CD4-positive, alpha-beta T cell (primary cell): ENCODE results near the gene RPTOR. TPM values are rescaled to one million over a fixed set of nuclear protein-coding genes. Genes with fewer than 3 reads are reported as not detected.

Source experiments
- ATAC-seq: fragments of 200-7000 bp; cut with Tn5 transposase; one replicate; pipeline ENCODE4 v1.10.0; 2022; ENCODE audit warnings: mild to moderate bottlenecking; ENCODE audit not compliant: poor library complexity
- CTCF ChIA-PET: fragments of 350-600 bp; sonication (Branson Sonifier 250); formaldehyde crosslinking; loops from one replicate; lab custom pipeline; 2021; ENCODE audit warnings: antibody characterized with exemption, inconsistent platforms; lab: Charles Lee
- POLR2A ChIA-PET: fragments of 350-600 bp; sonication (Branson Sonifier 250); formaldehyde crosslinking; loops from one replicate; lab custom pipeline; 2021; ENCODE audit warnings: antibody characterized with exemption, inconsistent platforms; lab: Charles Lee
- DNase-seq, 14 experiments: peaks; one replicate each; pipeline ENCODE4 v3.0.0-alpha.2; 2013 to 2020; ENCODE audit warnings: mixed read lengths in 2 of 14
- H3K27ac ChIP-seq, 2 donors: one replicate each; pipeline versions ENCODE4 v1.5.1 to v1.7.0; 2013; ENCODE audit warnings: low read length in 2 of 2, low read depth in 1 of 2, mild to moderate bottlenecking in 1 of 2
- H3K27me3 ChIP-seq, 2 experiments: 1 replicate in 1 of 2; 2 replicates in 1 of 2; pipeline versions ENCODE4 v1.6.1 to v1.7.0; 2013; ENCODE audit warnings: low read length in 2 of 2, control low read depth in 1 of 2, mild to moderate bottlenecking in 1 of 2, moderate library complexity in 1 of 2; ENCODE audit not compliant: insufficient read depth in 2 of 2, control insufficient read depth in 1 of 2
- H3K36me3 ChIP-seq: one replicate; pipeline ENCODE4 v1.6.1; 2013; ENCODE audit warnings: low read length, control low read depth; ENCODE audit not compliant: insufficient read depth
- H3K4me1 ChIP-seq: one replicate; pipeline ENCODE4 v1.6.1; 2013; ENCODE audit warnings: low read length, control low read depth; ENCODE audit not compliant: insufficient read depth
- H3K4me3 ChIP-seq: one replicate; pipeline ENCODE4 v1.5.1; 2013; ENCODE audit warnings: mild to moderate bottlenecking, low read length, moderate library complexity
- H3K9me3 ChIP-seq, 2 experiments: 1 replicate in 1 of 2; 2 replicates in 1 of 2; pipeline versions ENCODE4 v1.6.1 to v1.7.0; 2013; ENCODE audit warnings: low read length in 2 of 2, mild to moderate bottlenecking in 2 of 2, control low read depth in 1 of 2, moderate library complexity in 1 of 2; ENCODE audit not compliant: control insufficient read depth in 1 of 2, insufficient read depth in 1 of 2
- H3K27ac Mint-ChIP-seq: one replicate; pipeline ENCODE4 v1.8.0; 2020; ENCODE audit warnings: mixed read lengths
- H3K27me3 Mint-ChIP-seq: one replicate; pipeline ENCODE4 v1.8.0; 2021; ENCODE audit warnings: mixed read lengths
- H3K36me3 Mint-ChIP-seq: one replicate; pipeline ENCODE4 v1.8.0; 2021; ENCODE audit warnings: low read depth, mixed read lengths
- H3K4me1 Mint-ChIP-seq: one replicate; pipeline ENCODE4 v1.8.0; 2021; ENCODE audit warnings: low read depth, mixed read lengths
- H3K4me3 Mint-ChIP-seq: one replicate; pipeline ENCODE4 v1.8.0; 2020; ENCODE audit warnings: mild to moderate bottlenecking, mixed read lengths
- H3K9me3 Mint-ChIP-seq: one replicate; pipeline ENCODE4 v1.8.0; 2020; ENCODE audit warnings: mixed read lengths
- CTCF ChIP-seq: fragments of 200-600 bp; IDR thresholded peaks from one replicate; pipeline ENCODE4 v1.8.0; 2022; ENCODE audit warnings: antibody characterized with exemption, mild to moderate bottlenecking
- intact Hi-C, 2 experiments: fragments of 100-400 bp; cut with DNase I in 1 of 2; cut with micrococcal nuclease in 1 of 2; formaldehyde crosslinking; loops; one replicate each; pipeline versions ENCODE4 v1.15.1 to v1.9.0; 2023 to 2025; cut with DNase I, micrococcal nuclease
- total RNA-seq, 174 experiments: library from RNA in 2 of 174; stranded (reverse) in 2 of 174; gene quantifications; one replicate each; pipeline ENCODE4 v1.2.3 and lab custom pipeline; 2021 to 2026

RPTOR gene
- total RNA-seq, 2 experiments from 2014 or later = 45.0 to 47.1 TPM

- peaks cover 17% of the 10 kb centered on the region for H3K36me3 Mint-ChIP-seq
- no peak overlapping the region for H3K4me3 Mint-ChIP-seq
- no peak for ATAC-seq
- H3K4me3 ChIP-seq = no peak overlapping the region
- no peak overlapping the region for H3K27ac ChIP-seq
- no peaks in the 10 kb centered on the region for H3K27me3 Mint-ChIP-seq
- DNase-seq = no peak
- ChIA-PET POLR2A (no interaction called here), CTCF (no interaction called here)
- peaks cover 23% of the 10 kb centered on the region for H3K4me1 ChIP-seq
- H3K27me3 ChIP-seq = no peaks in the 10 kb centered on the region
- intact Hi-C loops = no loop called here
- no peak for TF ChIP-seq CTCF
- peaks cover 0 to 11% of the 10 kb centered on the region in 2 experiments for H3K9me3 ChIP-seq
- peaks cover 6% of the 10 kb centered on the region for H3K4me1 Mint-ChIP-seq
- no peak overlapping the region for H3K27ac Mint-ChIP-seq
- H3K9me3 Mint-ChIP-seq = no peaks in the 10 kb centered on the region
- peaks cover 12% of the 10 kb centered on the region for H3K36me3 ChIP-seq
These were observed 424.0 kb downstream of the RPTOR start for GRCh38 chr17:80968602-80969029.

- peaks cover 23% of the 10 kb centered on the region for H3K4me1 ChIP-seq
- H3K36me3 ChIP-seq = peaks cover 9% of the 10 kb centered on the region
- ATAC-seq (no peak), DNase-seq (no peak)
- no peaks in the 10 kb centered on the region for H3K27me3 Mint-ChIP-seq
- H3K9me3 Mint-ChIP-seq = no peaks in the 10 kb centered on the region
- TF ChIP-seq CTCF = no peak
- CTCF ChIA-PET = interaction anchor here (1.7 kb wide), 1 partner anchor 542 kb away, joined by 5 read pairs; no protein-coding TSS in a partner anchor
- POLR2A ChIA-PET = interaction anchor here (0.6 to 1.5 kb wide), 2 partner anchors 494 to 542 kb away, joined by 3 to 11 read pairs; no protein-coding TSS in a partner anchor
- no peak overlapping the region for H3K27ac ChIP-seq
- intact Hi-C loops = no loop called here
- H3K36me3 Mint-ChIP-seq = peaks cover 15% of the 10 kb centered on the region
- H3K4me1 Mint-ChIP-seq = peaks cover 6% of the 10 kb centered on the region
- no peak overlapping the region for H3K4me3 ChIP-seq
- H3K9me3 ChIP-seq = peaks cover 0 to 11% of the 10 kb centered on the region in 2 experiments
- H3K4me3 Mint-ChIP-seq = no peak overlapping the region
- no peaks in the 10 kb centered on the region for H3K27me3 ChIP-seq
- no peak overlapping the region for H3K27ac Mint-ChIP-seq
These were observed 424.5 kb downstream of the RPTOR start for GRCh38 chr17:80969030-80969673.

GRCh38 chr17:80969674-80970043 lies 425.0 kb downstream of the RPTOR start:
- H3K27me3 ChIP-seq = no peaks in the 10 kb centered on the region
- H3K36me3 ChIP-seq = peaks cover 4% of the 10 kb centered on the region
- no peaks in the 10 kb centered on the region for H3K27me3 Mint-ChIP-seq
- ChIA-PET CTCF (interaction anchor here (1.7 kb wide), 1 partner anchor 543 kb away, joined by 5 read pairs; no protein-coding TSS in a partner anchor), POLR2A (interaction anchor here (0.6 to 1.5 kb wide), 3 partner anchors 494 to 542 kb away, joined by 3 to 11 read pairs (median 4); no protein-coding TSS in a partner anchor)
- H3K9me3 Mint-ChIP-seq = no peaks in the 10 kb centered on the region
- H3K27ac Mint-ChIP-seq = no peak overlapping the region
- H3K27ac ChIP-seq = no peak overlapping the region
- H3K9me3 ChIP-seq = peaks cover 0 to 10% of the 10 kb centered on the region in 2 experiments
- ATAC-seq (no peak), DNase-seq (no peak)
- H3K4me1 ChIP-seq = peaks cover 23% of the 10 kb centered on the region
- TF ChIP-seq CTCF = no peak
- intact Hi-C loops = loop anchor here (1.0 to 5.0 kb wide), 3 partner anchors 102 to 542 kb away; partner anchors contain the start of gene NPTX1 (in 1 of the 2)
- no peak overlapping the region for H3K4me3 Mint-ChIP-seq
- H3K4me1 Mint-ChIP-seq = peaks cover 6% of the 10 kb centered on the region
- H3K36me3 Mint-ChIP-seq = peaks cover 10% of the 10 kb centered on the region
- H3K4me3 ChIP-seq = no peak overlapping the region
